GM12801 (cell line): ENCODE results near the gene ANAPC10.

Source experiments
- CTCF ChIP-seq: IDR thresholded peaks from one replicate; pipeline ENCODE4 v1.5.1; 2011; ENCODE audit warnings: control low read depth; ENCODE audit not compliant: insufficient read length; ENCODE audit errors: extremely low read depth

ANAPC10 gene

GRCh38 chr4:145047151-145047550 lies 50.8 kb downstream of the ANAPC10 start:
- TF ChIP-seq CTCF: no peak

GRCh38 chr4:145045180-145045579 lies 52.8 kb downstream of the ANAPC10 start:
- no peak for TF ChIP-seq CTCF

- TF ChIP-seq CTCF: no peak
These were observed 53.7 kb downstream of the ANAPC10 start for GRCh38 chr4:145044341-145044740.

GRCh38 chr4:145043306-145043705 lies 54.7 kb downstream of the ANAPC10 start:
- no peak for TF ChIP-seq CTCF

GRCh38 chr4:145042601-145043285 lies 55.3 kb downstream of the ANAPC10 start:
- no peak for TF ChIP-seq CTCF

- no peak for TF ChIP-seq CTCF
These were observed 56.6 kb downstream of the ANAPC10 start for GRCh38 chr4:145041378-145041777.

- no peak for TF ChIP-seq CTCF
These were observed 62.4 kb downstream of the ANAPC10 start for GRCh38 chr4:145035494-145036136.
